Stimulated activated CD4-positive, alpha-beta T cell treated with anti-CD3 and anti-CD28 coated beads, Interleukin-2, amount 100 ng/mL, for 24 hours (primary cell): ENCODE results near the gene RBP2.

Experiments
- DNase-seq, 2 donors: peaks; one replicate each; pipeline ENCODE4 v3.0.0-alpha.2; 2020

Gene RBP2

DNA sequence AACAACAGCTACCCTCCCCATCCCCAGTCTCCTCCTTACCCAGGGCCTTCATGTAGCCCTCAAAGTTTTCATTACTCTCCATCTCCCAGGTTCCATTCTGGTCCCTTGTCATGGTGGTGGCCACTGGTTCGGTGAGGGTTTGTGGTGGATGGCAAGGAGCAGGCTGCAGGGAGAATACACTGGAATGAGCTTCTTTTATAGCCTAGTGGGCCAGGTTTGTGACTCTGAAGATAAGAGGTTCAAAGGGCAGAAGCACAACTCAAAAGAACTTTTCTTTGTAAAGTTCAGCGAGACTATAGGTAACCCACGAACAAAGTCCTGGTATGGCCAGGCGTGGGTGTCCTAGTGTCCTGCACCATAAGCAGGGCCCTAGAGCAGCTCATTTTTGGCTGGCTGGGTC lies at the start of gene RBP2:
RBP2 (minus strand) TSS at position 169 of the 400 bp plus-strand sequence; CDS start at position 112, 57 bp downstream.
- DNase-seq = no peak

DNA sequence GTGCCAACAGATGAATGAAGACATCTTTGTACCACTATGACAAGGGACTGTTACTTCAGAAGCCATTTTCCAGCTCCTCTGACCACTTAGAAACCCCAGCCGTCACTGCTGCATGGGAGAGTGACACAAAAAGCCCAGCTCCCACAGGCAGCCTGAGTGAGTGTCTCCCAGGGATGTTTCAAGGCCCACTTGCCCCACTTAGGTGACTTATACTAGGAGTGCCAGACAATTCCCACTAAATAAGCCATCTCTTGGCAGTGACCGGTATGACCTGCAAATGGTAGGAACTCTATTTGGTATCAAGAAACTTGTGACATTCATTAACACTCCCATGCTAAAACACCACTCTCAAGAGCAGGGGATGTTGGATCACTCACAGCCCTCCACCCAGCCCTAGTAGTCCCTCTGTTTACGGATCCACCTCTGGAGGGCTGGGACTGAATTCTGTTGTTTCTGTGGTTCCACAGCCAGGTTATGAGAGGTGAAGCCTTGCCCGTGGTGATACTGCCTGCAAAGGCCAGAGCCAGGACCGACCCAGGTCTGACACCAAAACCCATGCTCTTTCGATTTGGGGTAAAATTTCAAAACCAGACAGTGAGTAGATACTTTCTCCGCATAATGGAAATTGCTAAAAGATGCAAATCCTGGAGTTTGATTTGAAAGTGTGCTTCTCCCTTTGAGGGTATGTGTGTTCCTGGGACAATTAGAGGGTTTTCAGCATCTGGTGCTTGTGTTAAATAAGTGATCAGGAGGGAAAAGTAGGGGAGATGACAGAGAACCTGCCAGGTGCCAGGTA lies 48.7 kb upstream of the RBP2 start:
- DNase-seq = no peak

DNA sequence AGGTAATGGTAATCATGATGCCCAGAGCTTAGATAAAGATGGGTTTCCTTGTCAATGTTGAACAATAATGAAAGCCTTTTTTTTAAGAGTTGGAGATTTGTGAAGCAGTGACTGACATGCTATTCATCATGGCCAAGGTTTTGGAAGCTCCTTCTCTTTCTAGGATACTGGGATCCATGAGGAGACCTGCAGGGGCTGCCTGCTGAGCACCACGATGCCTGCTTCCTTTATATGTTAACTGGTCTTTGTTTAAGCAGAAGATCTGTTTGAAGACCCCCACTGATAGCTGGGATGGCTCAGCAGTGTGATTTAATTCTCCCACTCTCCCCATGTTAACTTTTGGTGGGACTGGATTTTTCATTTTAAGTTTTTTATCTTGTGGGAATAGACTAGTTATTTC lies 47.4 kb upstream of the RBP2 start:
- no peak for DNase-seq

DNA sequence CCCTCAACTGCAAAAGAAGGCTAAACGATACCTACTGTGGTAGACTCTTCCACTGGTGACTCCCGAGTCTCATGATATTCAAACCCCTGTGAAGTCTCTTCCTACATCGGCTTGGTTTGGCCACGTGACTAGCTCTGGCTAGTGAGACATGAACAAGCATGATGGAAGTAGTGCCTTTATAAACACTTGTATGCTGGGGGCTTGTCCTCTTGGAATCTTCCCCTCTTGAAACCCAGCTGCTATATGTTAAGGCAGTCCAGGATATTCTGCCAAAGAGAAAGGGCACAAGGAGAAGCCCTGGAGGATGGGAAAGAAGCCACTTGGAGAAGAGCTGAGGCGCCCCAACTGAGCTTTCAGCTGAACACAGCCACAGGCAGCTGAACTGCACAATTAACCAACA lies 46.9 kb upstream of the RBP2 start:
- DNase-seq = no peak

DNA sequence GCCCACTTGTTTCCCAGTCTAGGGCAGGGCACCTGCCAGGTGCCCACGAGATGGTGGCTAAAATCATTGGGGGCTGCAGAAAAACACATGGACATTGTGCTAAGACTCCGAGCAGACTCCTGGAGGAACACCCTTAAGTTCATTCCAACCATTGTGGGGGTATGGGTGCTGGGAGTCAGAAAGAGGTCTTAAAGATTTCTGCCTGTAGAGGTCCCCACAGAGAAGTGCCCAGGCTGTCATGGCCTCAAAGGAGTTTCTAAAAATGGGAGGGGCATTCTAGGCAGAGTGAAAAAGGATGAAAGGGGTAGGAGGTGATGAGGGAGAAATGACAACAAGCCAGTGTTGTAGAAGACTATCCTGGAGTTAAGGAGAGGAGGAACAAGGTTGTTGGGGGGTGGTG lies 46.1 kb upstream of the RBP2 start:
- no peak for DNase-seq

DNA sequence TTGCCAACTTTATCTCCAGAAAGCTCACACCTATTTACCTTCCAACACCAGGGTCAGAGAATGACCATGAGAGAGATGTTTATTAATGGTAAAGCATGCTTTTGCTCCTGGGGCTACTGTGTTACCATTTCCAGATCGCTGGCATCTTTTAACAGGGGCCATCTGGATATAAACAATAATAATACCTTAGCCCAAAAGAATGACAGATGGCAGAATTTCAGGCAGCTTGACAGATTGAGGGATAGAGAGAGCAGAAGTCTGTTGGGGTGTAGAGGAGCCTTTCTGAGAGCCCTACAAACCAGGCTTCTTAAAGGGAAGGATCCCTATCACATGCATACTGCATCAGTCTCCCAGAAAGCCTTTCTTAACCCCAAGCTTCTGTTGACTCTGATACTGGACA lies 45.5 kb upstream of the RBP2 start:
- no peak for DNase-seq

DNA sequence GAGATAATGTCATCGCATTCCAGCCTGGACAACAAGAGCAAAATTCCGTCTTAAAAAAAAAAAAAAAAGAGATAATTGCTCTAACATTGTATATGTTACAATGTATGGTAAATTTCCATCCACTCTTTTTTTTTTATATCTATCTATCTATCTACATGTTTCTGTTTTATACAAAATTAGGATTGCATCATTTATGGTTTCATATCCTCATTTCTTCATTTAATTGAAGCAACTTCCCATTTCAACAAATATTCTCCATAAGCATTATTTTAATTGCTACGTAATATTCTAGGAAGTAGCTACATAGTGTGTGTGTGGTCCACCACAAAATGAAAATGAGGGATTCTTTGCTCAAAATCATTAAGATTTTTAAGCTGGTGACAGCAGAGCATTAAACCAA lies 44.8 kb upstream of the RBP2 start:
- no peak for DNase-seq

DNA sequence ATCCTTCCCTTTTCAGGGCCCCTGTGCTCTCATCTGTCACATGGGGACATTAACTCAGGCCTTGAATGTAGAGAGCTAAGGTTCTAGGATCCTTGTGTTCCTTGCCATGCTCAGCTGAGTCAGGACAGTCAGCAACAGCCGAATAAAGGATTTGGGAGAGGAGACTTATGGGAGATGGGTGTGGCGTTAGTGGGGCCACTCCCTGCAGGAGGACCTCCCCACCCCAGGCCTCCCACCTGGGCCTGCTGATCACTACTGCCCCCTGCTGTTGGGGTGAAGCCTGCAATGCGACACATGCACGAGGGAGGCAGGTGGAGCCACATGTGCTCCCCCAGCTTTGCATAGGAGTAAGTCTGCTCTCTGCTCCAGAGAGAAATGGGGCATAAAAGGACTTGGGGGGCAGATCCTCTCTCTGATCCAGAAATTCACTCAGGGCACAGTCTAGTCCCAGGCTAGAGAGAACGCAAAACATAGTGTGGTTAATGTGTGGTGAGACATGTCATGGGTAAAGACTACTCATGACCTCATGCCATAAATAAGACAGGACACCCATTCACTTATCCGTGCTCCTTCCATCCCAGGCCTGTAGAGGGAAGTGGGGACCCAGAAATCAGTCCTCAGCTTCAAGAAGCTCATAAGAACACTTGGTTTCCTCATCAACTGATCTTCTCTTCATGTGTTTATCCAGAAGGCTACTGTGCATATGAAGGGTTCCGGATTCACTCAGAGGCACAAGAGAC lies 43.9 kb upstream of the RBP2 start:
- DNase-seq = peak in 1 of 2 donors; percentile 37

DNA sequence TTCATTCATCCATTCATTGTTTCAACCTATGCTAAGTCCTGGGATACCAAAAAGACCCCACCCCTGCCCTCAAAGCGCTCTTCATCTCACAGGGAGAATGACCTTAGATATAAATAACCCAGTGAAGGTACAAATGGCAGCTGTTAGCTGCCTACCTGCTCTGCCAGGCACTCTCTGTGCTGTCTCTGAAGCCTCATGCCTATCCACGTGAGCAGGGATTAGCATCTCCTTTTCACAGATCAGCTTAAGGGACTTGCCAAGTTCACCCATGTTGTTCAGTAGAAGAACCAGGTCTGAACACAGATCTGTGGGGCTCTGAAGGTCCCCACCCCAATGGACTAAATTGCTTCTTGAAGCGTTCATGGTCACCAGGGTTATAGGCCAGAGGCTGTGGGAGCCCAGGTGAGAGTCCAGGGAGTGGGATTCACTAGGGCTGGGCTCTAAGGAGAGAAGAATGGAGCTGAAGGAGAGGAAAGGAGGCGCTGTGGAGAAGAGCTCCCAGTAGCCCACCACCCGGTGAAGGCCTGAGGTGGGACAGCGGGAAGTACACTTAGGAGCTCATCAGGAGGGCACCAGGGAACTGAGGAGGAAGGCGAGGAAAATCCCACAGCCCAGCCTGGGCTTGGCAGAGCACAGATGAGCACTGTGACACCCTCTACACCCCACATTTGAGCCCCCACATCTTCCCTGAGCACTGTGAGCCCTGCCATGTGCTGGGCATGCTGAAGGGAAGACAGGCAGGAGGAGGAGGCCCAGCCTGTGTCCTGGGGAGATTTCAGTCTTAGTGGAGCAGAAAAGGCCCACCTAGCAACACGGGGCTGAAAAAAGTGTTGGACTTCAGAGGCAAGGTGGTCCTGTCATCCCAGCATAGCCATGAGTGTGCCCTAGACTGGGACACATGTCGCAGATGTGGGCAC lies 42.9 kb upstream of the RBP2 start:
- no peak for DNase-seq

DNA sequence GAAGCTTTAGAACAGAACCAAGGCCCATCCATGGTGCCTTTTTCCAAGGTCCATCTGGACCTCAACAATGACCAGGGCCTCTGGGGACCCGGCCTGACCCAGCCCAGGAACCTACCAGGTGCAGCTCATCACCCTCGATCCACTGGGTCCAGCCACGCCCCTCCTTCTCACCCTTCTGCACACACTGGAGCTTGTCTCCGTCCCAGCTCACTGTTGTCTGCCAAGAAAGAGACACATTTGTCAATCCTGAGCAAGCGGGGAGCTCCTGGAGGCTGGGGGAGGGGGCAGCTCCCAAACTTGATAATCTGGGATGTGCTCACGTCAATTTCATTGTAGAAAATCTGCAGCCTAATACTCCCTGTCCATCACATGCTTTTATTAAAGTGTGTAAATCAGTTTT lies 42.0 kb upstream of the RBP2 start:
- no peak for DNase-seq

DNA sequence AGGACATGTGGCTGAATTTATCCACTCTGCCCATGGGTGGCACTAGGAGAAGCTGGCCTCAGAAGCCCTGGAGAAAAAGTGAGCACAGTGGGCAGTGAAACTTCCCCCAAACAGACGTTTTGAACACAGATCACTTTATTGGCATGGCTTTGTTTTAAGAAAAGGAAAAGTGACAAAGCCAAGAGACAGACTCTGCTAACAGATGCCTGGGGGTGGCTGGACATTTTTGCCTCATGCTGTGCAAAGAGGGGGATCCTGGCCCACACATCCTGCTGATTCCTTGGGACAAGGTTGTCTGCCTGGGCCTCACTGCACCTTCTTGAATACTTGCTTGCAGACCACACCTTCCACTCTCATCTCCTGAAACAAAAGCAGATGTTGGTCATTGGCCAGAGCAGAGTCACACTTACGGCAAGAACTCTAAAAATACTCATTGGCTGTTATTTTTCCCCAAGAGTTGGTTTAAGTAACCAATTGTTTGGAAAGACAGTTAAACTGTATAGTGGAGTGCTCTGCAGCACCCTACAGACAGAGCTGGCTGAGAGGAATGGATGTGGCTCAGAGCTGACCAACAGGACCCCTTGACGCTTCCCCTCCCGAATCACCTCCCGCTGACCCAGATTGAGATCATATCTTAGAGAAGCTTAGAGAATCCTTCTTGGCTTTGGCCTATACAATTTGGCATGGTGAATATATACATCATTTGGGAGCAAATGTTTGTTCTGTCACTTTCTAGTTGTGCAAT lies 41.2 kb upstream of the RBP2 start:
- no peak for DNase-seq

DNA sequence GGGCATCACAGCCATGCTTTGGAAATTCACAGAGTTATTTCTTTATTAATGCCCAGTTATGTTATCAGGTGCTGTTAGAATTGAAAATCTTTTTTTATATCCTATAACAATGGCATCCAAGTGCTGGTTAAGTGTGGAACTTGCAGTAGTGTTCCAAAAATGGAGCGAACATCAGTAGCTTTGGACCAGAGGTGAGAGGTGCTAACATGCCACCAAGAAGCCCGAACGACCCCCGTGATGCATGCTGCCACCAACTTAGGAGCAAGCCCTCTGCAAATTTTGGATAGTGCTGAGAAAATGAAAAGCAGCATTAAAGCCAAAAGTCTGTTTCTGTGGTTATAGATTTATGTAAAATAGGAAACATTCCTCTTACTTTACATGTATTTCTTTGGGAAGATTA lies 38.4 kb upstream of the RBP2 start:
- DNase-seq = no peak

DNA sequence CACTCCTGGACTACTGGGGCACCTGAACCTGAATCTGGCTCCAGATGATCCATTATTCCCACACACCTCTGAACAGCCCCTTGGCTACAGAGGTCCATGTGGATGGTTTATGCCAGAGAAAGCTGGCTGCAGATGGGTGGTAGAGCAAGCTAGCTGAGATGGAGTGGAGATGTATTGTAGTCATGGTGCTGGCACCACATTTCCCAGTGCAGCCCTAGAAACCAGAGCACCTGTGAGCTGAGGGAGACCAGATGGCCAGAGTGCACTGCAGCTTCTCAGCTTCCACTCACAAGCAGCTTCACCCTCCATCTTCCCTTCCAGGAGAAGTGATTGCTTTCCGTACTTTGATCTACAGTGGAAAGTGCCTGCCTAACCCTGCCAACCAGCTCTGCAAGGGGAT lies 33.3 kb upstream of the RBP2 start:
- no peak for DNase-seq

DNA sequence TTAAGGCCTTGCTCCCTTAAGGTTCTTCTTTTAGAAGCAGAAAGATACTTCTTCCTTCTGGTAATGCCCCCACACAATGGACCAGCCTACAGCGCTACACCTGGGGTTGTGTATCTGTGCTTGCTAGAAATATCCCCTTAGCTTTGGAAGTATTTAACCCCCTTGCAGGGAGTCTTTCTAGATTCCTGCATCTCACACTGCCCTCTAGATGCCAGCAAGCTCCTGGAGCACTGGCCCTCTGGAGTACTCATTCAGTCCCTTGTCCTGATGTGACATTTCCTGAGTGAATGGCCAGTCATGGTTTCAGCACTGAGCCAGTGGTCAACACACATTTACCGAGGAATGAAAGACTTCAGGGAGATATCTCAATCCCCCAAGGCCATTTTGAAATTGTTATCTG lies 30.4 kb upstream of the RBP2 start:
- DNase-seq = no peak

DNA sequence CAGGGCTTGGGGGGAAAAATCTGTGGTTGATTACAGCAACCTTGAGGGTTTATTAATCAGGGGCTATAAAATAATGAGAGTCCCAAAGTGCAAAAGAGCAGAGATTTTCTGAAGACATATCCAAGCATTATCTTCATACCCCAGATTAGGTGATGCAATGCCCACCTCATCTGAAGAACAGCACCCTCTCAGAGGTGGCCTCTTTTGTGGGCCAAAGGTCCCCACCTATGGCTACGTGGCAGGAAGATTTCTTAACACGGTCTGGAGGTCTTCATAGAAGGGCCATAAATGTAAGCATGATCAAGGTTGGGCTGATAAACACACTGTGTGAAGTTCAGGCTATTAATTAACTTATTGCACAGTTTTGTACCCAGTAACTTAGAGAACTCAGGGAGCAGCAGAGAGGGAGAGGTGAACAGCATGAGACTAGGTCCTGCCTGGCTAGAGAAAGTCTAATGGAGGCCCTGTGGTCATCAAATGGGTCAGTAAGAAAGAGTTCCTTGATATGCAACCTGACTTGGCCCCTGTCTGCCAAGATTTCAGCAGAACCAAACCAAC lies 29.6 kb upstream of the RBP2 start:
- DNase-seq = no peak

DNA sequence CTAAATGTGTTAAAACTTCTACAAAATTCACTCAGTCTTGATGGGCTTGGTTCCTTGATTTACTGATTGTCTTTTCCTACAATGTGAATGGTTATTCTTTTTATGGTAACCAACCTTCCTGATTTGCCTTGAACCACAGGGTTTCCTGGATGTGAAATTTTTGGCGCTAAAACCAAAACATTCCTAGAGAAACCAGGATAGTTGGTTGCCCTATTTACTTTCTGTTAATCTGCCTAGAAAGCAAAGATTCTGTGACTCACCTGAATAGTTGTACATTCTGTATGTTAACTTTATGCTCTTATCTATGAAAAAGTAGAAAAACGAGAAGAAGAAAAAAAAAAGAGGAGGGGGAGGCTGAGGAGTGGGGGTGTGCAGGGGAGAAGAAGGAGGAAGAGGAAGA lies 23.2 kb upstream of the RBP2 start:
- no peak for DNase-seq

DNA sequence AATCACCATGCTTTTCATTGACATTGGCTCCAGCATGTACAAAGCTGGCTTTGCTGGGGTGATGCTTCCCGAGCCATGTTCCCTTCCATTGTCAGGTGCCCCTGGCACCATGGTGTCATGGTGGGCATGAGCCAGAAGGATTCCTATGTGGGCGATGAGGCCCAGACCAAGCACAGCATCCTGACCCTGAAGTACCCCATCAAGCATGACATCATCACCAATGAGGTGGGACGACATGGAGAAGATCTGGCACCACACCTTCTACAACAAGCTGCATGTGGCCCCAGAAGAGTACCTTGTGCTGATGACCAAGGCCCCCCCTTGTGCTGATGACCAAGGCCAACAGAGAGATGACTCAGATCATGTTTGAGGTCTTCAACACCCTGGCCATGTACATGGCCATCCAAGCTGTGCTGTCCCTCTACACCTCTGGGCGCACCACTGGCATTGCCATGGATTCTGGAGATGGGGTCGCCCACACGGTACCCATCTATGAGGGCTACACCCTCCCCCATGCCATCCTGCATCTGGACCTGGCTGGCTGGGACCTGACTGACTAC lies 17.6 kb upstream of the RBP2 start:
- DNase-seq = no peak

DNA sequence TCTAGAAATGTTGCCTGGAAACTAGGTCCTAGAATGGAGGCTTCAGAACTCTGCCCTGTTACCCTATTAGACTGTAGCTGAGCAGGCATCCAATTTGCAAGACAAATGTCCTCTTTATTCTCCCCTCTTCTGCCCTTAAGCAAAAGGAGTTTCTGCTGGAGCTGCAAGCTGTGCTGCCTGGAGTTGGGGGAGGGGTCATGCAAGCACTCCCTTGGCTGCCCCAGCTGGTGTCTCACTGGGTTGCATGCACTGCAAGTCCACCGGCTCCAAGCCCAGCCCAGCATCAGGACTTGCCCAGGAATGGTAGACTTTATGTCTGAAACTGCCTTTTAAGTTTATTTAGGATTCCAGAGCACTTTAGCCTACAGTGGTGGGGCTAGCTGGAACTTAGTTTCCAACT lies 15.7 kb upstream of the RBP2 start:
- DNase-seq = no peak

DNA sequence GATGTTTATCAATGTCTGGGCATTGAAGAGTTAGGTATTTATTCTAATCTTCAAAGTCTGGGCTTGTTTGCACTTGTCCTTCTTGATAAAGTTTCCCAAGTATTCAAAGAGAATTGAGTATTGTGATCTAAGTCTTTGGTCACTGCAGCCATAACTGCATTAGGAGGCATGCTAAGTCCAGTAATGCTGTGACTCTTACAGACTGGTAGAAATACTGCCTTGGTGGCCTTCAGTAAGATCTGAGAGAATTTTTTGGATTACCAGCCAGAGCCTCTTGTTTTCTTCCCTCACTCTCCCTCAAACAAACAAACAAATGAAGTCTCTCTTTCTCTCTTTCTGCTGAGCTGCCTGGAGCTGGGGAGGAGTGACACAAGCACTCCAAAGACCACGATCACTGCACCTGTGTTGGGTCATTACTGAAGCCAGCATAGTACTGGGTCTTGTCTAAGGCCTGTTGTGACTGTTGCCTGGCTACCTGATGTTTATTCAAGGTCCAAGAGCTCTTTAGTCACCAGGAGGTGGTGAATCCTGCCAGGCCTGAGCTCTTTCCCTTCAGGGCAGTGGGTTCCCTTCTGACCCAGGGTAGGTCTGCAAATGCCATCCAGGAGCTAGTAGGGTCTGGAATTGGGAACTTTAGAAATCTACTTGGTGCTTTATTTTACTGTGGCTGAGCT lies 14.8 kb upstream of the RBP2 start:
- no peak for DNase-seq

DNA sequence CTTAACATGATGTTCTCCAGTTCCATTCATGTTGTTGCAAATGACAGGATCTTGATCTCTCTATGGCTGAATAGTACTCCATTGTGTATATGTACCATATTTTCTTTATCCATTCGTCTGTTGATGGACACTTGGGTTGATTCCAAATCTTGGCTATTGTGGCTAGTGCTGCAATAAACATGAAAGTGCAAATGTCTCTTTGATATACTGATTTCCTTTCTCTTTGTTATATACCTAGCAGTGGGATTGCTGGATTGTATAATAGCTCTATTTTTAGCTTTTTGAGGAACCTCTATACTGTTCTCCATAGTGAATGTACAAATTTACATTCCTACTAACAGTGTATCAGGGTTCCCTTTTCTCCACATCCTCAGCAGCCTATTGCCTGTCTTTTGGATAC lies 5.9 kb upstream of the RBP2 start:
- DNase-seq = no peak

DNA sequence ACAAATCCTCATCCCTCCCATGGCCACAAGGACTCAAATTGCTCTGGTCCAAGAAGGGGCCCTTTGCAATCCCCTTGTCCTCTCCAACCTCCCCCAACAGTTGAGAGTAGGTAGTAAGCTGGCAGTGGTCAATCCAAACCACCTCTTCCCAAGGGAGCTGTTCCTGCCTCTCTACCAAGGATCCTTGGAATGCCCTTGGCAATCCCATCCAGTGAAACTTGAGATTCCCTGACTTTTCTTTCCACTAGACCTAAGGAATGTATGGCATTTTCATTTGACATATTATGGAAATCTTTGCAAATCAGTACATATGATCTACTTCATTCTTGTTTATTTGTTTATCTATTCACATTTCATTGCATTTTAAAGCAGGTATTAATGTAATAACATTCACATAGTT lies 4.8 kb upstream of the RBP2 start:
- no peak for DNase-seq

DNA sequence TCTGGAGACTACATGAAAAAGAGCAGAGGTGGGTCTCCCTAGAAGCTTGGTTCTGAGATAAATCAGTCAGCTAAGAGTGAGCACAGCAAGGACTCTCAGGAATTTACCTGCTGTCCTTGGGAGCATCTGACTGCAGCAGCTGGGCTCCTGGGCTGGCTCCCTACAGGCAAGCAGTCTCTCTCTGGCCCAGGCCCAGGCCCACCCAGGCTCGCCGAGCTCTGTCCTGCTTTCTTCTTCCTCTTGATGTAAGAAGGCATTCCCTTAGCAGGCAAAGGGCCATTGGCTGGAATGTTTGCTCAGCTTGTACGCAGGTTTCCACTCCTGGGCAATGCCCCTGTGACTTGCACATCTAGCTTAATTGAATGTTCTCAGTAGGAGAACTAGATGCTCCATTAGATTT lies 4.3 kb upstream of the RBP2 start:
- DNase-seq = no peak
